Measurements from ENCODE around the gene WDR59.

GRCh38 chr16:75000481-75001081 is 15.7 kb upstream of the WDR59 start:
- no peak for TF ChIP-seq CTCF (IDR thresholded peaks at IDR 0.05)
- TF ChIP-seq EZH2 (IDR thresholded peaks at IDR 0.05; ENCODE audit: borderline replicate concordance, insufficient read depth, low read depth, low read length, poor library complexity, severe bottlenecking), result no peak
